GM12892 (cell line): Measurements from ENCODE around the gene KRTAP20-3.

Experiments
- POLR2A ChIP-seq: IDR thresholded peaks from 2 replicates; pipeline ENCODE4 v1.6.1; 2011; ENCODE audit warnings: low read depth, low read length, control low read depth
- POLR2AphosphoS5 ChIP-seq: IDR thresholded peaks from 2 replicates; pipeline ENCODE4 v1.6.1; 2011; ENCODE audit warnings: low read depth, low read length, control low read depth
- TAF1 ChIP-seq: IDR thresholded peaks from 2 replicates; pipeline ENCODE4 v1.6.1; 2011; ENCODE audit warnings: low read depth, mild to moderate bottlenecking, control low read depth, low read length, borderline replicate concordance

- TF ChIP-seq POLR2A = no peak
- no peak for TF ChIP-seq TAF1
- no peak for TF ChIP-seq POLR2AphosphoS5
Observed at GRCh38 chr21:30646904-30647414, 4.3 kb downstream of the KRTAP20-3 start.
